ENCODE measurements around the gene RFESD.
A peak's percentile ranks its signal among the peaks of the same experiment; 100 is the strongest.

The RFESD gene

GRCh38 chr5:95646569-95647431 is at the start of gene RFESD:
Gene RFESD, plus strand, starts transcription at chr5:95646777. Its CDS starts 5,495 bp downstream, at chr5:95652272.
- DNase-seq, result peak; percentile 89

DNA sequence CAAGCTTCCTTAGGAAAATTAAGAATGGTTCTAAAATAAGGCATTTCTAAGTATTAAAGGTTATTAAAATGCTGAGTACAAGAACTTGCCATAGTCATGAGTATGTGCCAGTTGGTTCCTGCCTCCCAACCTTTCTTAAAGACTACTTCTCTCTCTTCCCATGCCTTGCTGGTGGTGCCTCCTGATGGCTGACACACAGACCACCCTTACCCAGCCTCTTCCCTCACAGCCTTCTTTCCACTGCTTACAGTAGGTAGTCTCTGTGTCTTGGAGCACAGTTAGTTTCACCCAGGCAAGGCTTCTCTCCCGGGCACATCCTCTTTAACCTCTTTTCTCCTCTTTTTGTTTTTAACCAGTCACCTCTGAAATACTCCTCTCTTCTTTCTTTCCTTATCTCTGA is 47.3 kb upstream of the RFESD start:
- no peak for DNase-seq

DNA sequence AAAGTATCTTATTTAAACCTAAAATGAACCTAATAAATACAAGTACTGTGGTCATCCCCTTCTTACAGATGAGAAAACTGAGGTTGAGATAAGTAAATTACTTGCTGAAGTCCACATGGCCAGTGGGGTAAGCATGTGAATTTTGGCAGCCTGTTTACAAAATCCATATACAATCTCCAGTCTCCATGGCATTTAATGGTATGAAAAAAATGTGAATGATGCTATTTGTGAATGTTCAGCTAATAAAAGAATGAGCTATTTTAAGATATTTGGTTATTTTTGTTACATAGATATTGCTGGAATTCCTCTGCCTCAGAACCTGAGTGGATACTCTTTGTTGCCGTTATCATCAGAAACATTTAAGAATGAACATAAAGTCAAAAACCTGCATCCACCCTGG is 46.0 kb upstream of the RFESD start:
- DNase-seq, result no peak

- no peak for DNase-seq
Measured at GRCh38 chr5:95605786-95606185, 40.8 kb upstream of the RFESD start.

GRCh38 chr5:95606419-95606818 is 40.2 kb upstream of the RFESD start:
- no peak for DNase-seq

- no peak for DNase-seq
Measured at GRCh38 chr5:95609711-95610110, 36.9 kb upstream of the RFESD start.

GRCh38 chr5:95610546-95610945 is 36.0 kb upstream of the RFESD start:
- no peak for DNase-seq

- no peak for DNase-seq
Measured at GRCh38 chr5:95611396-95611795, 35.2 kb upstream of the RFESD start.

GRCh38 chr5:95613514-95613913 is 33.1 kb upstream of the RFESD start:
- no peak for DNase-seq

DNA sequence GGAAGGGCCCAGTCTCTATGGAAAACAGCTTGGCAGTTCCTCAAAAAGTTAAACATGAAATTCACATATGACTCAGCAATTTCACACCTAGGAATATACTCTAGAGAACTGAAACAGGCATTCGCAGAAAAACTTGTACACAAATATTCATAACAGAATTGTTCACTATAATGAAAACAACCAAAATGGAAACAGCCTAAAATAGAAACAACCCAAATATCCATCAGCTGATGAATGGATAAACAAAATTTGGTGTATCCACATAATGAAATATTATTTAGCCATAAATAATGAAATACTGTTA is 31.5 kb upstream of the RFESD start:
- no peak for DNase-seq

DNA sequence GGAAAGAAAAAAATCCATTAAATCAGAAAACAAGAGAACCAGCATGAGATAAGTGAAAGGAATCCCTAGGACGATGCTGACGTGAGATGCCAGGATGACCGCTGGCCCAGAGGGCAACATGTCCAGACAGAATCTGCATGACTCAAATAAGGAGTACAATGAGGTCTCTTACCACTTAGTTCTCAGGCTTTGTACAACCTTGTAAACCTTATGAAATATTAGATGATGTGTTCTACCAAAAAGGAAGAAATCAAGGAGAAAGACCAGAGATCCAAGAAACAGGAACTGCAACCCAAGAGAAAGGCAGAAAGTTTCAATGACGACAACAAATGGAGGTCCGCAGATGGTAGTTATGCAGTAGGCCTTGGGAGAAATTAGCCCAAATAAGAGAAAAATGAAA is 29.5 kb upstream of the RFESD start:
- DNase-seq, result no peak

- DNase-seq, result no peak
Measured at GRCh38 chr5:95619096-95619495, 27.5 kb upstream of the RFESD start.

DNA sequence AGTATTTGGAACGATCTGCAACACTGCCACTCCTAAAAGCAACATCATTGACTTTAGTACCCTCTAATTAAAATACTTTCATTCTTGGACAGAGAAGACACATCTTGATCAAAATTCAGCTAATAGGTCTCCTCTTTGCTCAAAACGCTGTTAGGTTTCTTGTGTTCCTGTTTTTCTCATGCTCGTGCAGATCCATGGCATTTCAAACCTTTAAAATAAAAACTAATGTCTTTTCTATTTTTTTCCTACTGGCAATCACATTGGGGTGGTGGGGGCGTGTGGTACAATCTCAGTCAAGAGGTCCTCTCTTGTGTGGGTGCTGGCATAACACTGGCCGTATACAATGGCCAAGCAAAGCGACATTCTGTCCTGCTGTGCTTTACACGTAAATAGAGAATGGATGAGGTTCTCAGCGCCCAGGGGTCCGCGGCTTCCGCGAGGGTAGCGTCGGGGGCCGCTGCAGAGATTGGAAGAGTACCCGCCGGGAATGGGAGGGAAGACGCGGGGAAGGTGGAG is 27.0 kb upstream of the RFESD start:
- DNase-seq, result no peak

GRCh38 chr5:95620030-95620869 is 26.3 kb upstream of the RFESD start, which contains the start of gene GPR150:
Gene GPR150, plus strand, starts transcription at chr5:95620087. Its CDS starts 189 bp downstream, at chr5:95620276.
- peak; percentile 32 for DNase-seq

DNA sequence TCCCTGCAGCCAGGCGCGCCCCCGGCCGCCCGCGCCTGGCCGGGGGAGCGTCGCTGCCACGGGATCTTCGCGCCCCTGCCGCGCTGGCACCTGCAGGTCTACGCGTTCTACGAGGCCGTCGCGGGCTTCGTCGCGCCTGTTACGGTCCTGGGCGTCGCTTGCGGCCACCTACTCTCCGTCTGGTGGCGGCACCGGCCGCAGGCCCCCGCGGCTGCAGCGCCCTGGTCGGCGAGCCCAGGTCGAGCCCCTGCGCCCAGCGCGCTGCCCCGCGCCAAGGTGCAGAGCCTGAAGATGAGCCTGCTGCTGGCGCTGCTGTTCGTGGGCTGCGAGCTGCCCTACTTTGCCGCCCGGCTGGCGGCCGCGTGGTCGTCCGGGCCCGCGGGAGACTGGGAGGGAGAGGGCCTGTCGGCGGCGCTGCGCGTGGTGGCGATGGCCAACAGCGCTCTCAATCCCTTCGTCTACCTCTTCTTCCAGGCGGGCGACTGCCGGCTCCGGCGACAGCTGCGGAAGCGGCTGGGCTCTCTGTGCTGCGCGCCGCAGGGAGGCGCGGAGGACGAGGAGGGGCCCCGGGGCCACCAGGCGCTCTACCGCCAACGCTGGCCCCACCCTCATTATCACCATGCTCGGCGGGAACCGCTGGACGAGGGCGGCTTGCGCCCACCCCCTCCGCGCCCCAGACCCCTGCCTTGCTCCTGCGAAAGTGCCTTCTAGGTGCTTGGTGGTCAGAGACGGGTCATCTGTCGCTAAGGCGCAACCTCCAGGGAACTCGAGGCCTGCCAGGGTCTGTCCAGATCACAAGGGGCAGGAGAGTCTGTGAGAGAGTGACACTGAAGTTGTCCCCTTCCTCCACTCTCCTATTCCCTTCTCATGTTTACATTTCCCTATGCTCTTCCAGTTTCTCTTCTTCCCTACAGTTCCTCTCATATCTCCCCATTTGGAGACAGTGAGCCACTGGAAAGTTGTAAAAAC is 25.4 kb upstream of the RFESD start:
- DNase-seq, result peak; percentile 6

DNA sequence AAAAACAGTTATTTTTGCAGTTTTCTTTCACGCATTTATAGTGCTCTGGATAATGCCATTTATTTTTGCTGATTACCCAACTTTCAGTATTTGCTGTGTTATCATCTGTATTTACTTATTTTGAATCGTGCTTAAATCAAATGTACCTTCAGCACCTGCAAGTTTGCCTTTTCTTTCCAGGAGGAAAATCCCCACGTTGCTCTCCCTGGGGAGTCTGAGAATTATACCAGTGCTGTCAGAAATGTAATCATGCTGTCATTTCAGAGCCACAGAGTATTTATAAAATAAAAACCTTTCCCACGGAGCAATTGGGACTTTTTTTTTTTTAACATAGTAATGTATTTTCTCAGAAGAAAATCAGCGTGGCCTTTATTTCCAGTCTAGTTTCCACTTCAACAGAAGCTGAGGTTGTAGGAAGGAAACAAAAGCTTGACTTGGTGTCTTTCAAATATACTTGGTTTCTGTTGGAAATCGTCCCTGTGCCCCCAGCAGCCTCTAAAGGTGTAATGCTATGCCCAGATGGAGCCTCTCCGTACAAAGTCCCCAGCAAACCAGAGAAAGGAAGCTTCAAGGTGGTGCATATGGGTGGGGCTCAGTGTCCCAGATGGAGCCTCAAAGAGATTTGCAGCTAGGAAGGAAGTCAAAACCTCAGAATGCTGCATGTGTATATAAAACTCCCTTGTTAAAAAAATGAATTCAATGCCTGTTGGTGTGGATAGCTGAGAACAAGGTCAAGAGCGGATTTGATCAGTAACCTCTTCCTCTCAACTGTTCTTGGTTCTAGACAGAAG is 24.5 kb upstream of the RFESD start:
- DNase-seq, result no peak

DNA sequence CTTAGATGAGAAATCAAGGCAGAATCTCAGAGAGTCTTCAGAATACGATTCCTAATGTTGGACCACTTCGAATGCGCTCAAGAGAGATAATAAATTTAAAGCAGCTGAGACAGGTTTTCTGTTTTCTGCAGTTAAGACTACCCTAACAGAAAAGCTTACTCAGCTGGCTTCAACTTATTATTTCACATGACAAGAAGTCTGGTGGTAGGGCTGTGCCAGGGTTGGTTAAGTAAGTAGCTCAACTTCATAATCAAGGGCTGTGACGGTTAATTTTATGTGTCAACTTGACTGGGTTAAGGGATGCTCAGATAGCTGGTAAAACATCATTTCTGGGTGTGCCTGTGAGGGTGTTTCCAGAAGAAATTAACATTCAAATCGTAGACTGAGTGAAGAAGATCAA is 22.9 kb upstream of the RFESD start:
- DNase-seq, result no peak

GRCh38 chr5:95624368-95624767 is 22.2 kb upstream of the RFESD start:
- no peak for DNase-seq

GRCh38 chr5:95626701-95627100 is 19.9 kb upstream of the RFESD start:
- DNase-seq, result no peak

GRCh38 chr5:95627971-95628810 is 18.4 kb upstream of the RFESD start:
- no peak for DNase-seq

- DNase-seq, result no peak
Measured at GRCh38 chr5:95628933-95629332, 17.6 kb upstream of the RFESD start.
